Effector memory CD4-positive, alpha-beta T cell (primary cell): ENCODE results near the gene TOR2A.
"Not testable (repeated sequence)": the region's sequence is repeated elsewhere in the genome, so short reads cannot be mapped to it uniquely, and the experiment has no call there.

Source experiments
- DNase-seq, 3 donors: peaks; one replicate each; pipeline ENCODE4 v3.0.0-alpha.2; 2020
- H3K27ac ChIP-seq: 2 replicates; pipeline ENCODE4 v1.7.0; 2013; ENCODE audit warnings: mild to moderate bottlenecking, low read length, moderate library complexity; ENCODE audit not compliant: insufficient read depth, poor library complexity, severe bottlenecking
- H3K27me3 ChIP-seq: replicated peaks from 2 replicates; pipeline ENCODE4 v1.7.0; 2013; ENCODE audit warnings: mild to moderate bottlenecking, low read length; ENCODE audit not compliant: insufficient read depth, control insufficient read depth, poor library complexity, severe bottlenecking
- H3K36me3 ChIP-seq: 2 replicates; pipeline ENCODE4 v1.7.0; 2013; ENCODE audit warnings: mild to moderate bottlenecking, low read length, moderate library complexity; ENCODE audit not compliant: control insufficient read depth, insufficient read depth
- H3K4me1 ChIP-seq: 2 replicates; pipeline ENCODE4 v1.7.0; 2013; ENCODE audit warnings: low read length, mild to moderate bottlenecking; ENCODE audit not compliant: control insufficient read depth, insufficient read depth, poor library complexity, severe bottlenecking
- H3K4me3 ChIP-seq: 2 replicates; pipeline ENCODE4 v1.7.0; 2013; ENCODE audit warnings: low read length, low read depth, mild to moderate bottlenecking; ENCODE audit not compliant: insufficient read depth, poor library complexity, severe bottlenecking
- H3K9me3 ChIP-seq: 2 replicates; pipeline ENCODE4 v1.7.0; 2013; ENCODE audit warnings: mild to moderate bottlenecking, low read length, moderate library complexity; ENCODE audit not compliant: control insufficient read depth

TOR2A gene

GRCh38 chr9:127768698-127769097 lies 33.6 kb upstream of the TOR2A start:
- no peak overlapping the region for H3K4me3 ChIP-seq

DNA sequence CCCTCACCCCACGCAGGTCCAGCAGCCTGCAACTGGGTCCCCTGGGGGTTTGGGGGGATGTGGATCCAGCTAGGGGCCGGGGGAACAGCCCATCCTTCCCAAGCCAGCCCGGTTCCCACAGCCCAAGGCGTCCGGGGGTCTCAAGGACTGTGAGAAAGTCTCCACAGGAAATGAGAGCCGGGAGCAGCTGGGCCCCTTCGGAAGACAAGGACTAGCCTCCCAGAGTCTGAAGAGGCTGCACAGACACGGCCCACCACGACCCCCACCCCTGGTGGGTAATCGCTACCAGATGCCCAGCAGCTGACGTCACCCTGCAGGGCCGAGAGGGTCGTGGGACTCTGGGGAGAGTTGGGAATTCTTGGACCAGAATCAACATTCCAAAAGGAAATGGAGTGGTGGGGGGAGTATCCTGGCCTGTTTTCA lies 32.8 kb upstream of the TOR2A start:
- DNase-seq: no peak
- Histone ChIP-seq H3K27ac (peak overlapping the region; percentile 93), H3K36me3 (peaks cover 13% of the 10 kb centered on the region), H3K4me1 (peaks cover 62% of the 10 kb centered on the region), H3K27me3 (no peaks in the 10 kb centered on the region), H3K9me3 (no peaks in the 10 kb centered on the region), H3K4me3 (peak overlapping the region; percentile 12)

More at GRCh38 chr9:127768698-127769097, 33.6 kb upstream of the TOR2A start:
- Histone ChIP-seq H3K27ac (peak overlapping the region; percentile 93), H3K27me3 (no peaks in the 10 kb centered on the region), H3K4me1 (peaks cover 60% of the 10 kb centered on the region), H3K36me3 (peaks cover 19% of the 10 kb centered on the region), H3K9me3 (no peaks in the 10 kb centered on the region)
- DNase-seq: no peak

DNA sequence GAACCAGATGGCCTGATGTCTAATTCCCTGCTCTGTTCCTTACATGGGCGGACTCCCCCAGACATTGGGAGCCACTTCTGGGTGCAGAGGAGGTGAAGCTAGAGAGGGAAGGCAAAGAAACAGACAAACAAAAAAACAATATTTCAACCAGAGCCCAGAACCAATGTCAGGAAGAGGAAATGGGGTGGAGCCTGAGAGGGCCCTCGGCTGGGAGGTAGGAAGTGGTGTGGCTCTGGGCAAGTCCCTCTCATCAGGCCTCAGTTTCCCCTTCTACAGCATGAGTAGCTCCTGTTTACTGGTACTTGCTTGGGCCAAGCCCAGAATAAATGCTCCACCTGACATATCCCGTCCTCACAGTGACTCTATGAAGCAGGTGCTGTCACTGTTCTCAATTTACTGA lies 32.3 kb upstream of the TOR2A start:
- Histone ChIP-seq H3K27me3 (no peaks in the 10 kb centered on the region), H3K9me3 (no peaks in the 10 kb centered on the region), H3K36me3 (peaks cover 11% of the 10 kb centered on the region), H3K4me3 (peak overlapping the region; percentile 12), H3K4me1 (peaks cover 62% of the 10 kb centered on the region), H3K27ac (peak overlapping the region; percentile 93)
- no peak for DNase-seq

GRCh38 chr9:127765418-127765817 lies 30.3 kb upstream of the TOR2A start:
- no peaks in the 10 kb centered on the region for H3K27me3 ChIP-seq
- H3K27ac ChIP-seq: no peak overlapping the region
- no peak for DNase-seq
- no peaks in the 10 kb centered on the region for H3K9me3 ChIP-seq
- peaks cover 50% of the 10 kb centered on the region for H3K4me1 ChIP-seq
- peaks cover 25% of the 10 kb centered on the region for H3K36me3 ChIP-seq
- no peak overlapping the region for H3K4me3 ChIP-seq

- Histone ChIP-seq H3K4me1 (peaks cover 37% of the 10 kb centered on the region), H3K9me3 (no peaks in the 10 kb centered on the region), H3K36me3 (peaks cover 29% of the 10 kb centered on the region), H3K4me3 (no peak overlapping the region), H3K27ac (no peak overlapping the region), H3K27me3 (no peaks in the 10 kb centered on the region)
- no peak for DNase-seq
Observed at GRCh38 chr9:127763918-127764384, 28.9 kb upstream of the TOR2A start.

DNA sequence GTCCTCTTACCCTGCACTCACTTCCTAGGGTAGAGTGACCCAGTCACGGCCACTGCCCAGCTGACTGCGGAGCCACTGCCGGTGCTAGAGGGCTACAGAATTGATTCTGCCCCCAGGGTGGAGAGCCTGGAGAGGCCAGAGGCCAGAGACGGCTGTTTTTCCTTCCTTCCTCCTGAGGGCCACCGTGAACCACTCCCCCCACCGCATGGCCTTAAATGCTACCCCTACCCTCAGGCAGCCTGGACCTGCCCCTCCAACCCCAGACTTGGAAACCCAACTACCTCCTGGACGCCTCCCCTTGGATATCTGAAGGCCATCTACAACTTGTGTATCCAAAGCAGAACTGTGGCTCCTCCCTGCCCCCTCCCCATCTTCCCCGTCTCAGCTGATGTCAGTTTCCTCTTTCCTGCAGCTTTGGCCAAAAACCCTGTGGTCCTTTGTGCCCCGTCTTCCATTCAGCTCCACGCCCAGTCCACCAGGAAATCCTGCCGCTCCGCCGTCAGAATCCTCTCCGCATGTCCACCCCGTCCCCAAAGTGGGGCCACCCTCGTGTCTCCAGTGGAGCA lies 27.1 kb upstream of the TOR2A start:
- no peak for DNase-seq
- Histone ChIP-seq H3K36me3 (peaks cover 40% of the 10 kb centered on the region), H3K9me3 (no peaks in the 10 kb centered on the region), H3K4me1 (peaks cover 20% of the 10 kb centered on the region), H3K27me3 (no peaks in the 10 kb centered on the region), H3K4me3 (no peak overlapping the region), H3K27ac (no peak overlapping the region)

- Histone ChIP-seq H3K9me3 (no peaks in the 10 kb centered on the region), H3K4me1 (peaks cover 13% of the 10 kb centered on the region), H3K36me3 (peaks cover 40% of the 10 kb centered on the region), H3K4me3 (no peak overlapping the region), H3K27ac (peak overlapping the region; percentile 32), H3K27me3 (no peaks in the 10 kb centered on the region)
- DNase-seq: no peak
Observed at GRCh38 chr9:127761491-127761956, 26.4 kb upstream of the TOR2A start.

DNA sequence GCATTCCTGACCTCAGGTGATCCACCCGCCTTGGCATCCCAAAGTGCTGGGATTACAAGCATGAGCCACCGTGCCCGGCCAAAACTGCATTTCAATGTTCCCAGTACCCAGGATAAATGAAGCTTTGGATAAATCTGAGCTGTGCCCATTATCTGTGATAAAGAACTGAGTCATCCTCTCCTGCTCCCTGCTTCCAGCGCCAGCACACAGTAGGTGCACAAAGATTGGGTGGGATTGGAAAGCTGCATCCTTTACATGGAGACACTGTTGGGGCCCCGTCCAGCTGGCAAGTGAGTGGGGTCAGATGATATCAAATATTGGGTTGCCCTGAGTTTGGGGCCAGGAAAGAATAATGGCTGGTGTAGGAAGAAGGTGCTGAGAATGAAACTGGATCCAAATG lies 26.0 kb upstream of the TOR2A start:
- no peak for DNase-seq
- no peaks in the 10 kb centered on the region for H3K27me3 ChIP-seq
- H3K4me3 ChIP-seq: no peak overlapping the region
- H3K9me3 ChIP-seq: no peaks in the 10 kb centered on the region
- H3K4me1 ChIP-seq: peaks cover 8% of the 10 kb centered on the region
- peaks cover 36% of the 10 kb centered on the region for H3K36me3 ChIP-seq
- H3K27ac ChIP-seq: no peak overlapping the region

DNA sequence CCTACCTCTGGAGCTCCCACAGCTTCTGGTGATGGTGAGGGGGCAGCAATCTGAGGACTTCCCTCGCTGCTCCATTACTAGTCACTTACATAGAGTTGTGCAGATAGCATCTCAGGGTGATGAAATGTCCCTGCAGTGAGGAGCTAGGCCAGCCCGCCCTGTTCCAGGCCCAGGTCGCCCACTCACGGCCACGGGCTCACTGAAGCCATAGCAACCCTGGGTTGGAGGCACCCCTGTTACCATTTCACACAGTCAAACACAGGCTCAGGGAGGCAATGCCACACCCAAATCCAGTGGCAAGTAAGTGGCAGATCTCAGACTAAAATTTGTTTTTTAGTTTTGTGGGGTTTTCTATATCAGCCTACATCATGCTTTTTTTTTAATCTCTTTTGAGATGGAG lies 23.7 kb upstream of the TOR2A start:
- H3K4me3 ChIP-seq: no peak overlapping the region
- H3K36me3 ChIP-seq: peaks cover 40% of the 10 kb centered on the region
- DNase-seq: no peak
- H3K27ac ChIP-seq: peak overlapping the region; percentile 42
- H3K4me1 ChIP-seq: peaks cover 4% of the 10 kb centered on the region
- H3K9me3 ChIP-seq: no peaks in the 10 kb centered on the region
- no peaks in the 10 kb centered on the region for H3K27me3 ChIP-seq

DNA sequence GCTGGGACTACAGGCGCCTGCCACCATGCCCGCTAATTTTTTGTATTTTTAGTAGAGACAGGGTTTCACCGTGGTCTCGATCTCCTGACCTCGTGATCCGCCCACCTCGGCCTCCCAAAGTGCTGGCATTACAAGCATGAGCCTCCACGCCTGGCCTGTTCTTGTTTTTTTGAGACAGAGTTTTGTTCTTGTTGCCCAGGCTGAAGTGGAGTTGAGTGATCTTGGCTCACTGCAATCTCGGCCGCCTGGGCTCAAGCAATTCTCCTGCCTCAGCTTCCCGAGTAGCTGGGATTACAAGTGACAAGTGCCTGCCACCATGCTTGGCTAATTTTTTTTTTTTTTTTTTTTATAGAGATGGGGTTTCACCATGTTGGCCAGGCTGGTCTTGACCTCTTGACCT lies 21.7 kb upstream of the TOR2A start:
- H3K36me3 ChIP-seq: peaks cover 47% of the 10 kb centered on the region
- not testable (repeated sequence) for DNase-seq, H3K9me3 ChIP-seq, H3K4me1 ChIP-seq, H3K27ac ChIP-seq, H3K4me3 ChIP-seq, H3K27me3 ChIP-seq
